Neural crest cell (in vitro differentiated cells): ENCODE results near the gene MCF2. TPM values are rescaled to one million over a fixed set of nuclear protein-coding genes. Genes with fewer than 3 reads are reported as not detected.

Experiments used
- DNase-seq: peaks from one replicate; pipeline ENCODE4 v3.0.0; 2021; ENCODE audit warnings: low read depth, mixed read lengths, low spot score
- H3K27ac Mint-ChIP-seq: one replicate; pipeline ENCODE4 v1.8.0; 2021; ENCODE audit warnings: mild to moderate bottlenecking, mixed read lengths; ENCODE audit not compliant: unreplicated experiment
- H3K27me3 Mint-ChIP-seq: 2 replicates; pipeline ENCODE4 v1.8.0; 2021; ENCODE audit warnings: low read depth, mild to moderate bottlenecking, mixed read lengths
- H3K36me3 Mint-ChIP-seq: 2 replicates; pipeline ENCODE4 v1.8.0; 2021; ENCODE audit warnings: low read depth, mild to moderate bottlenecking, mixed read lengths
- H3K4me1 Mint-ChIP-seq: 2 replicates; pipeline ENCODE4 v1.8.0; 2021; ENCODE audit warnings: mixed read lengths
- H3K4me3 Mint-ChIP-seq: one replicate; pipeline ENCODE4 v1.8.0; 2021; ENCODE audit warnings: mild to moderate bottlenecking, mixed read lengths
- H3K9me3 Mint-ChIP-seq: 2 replicates; pipeline ENCODE4 v1.8.0; 2021; ENCODE audit warnings: mixed read lengths
- total RNA-seq: library from RNA; stranded (reverse); gene quantifications from 2 replicates; pipeline ENCODE4 v1.2.1, GENCODE V29; 2021
- TF ChIP-seq, protein P1 (sequence below): fragments of 200-600 bp; sonication (generic); conservative IDR thresholded peaks from 2 replicates; pipeline ENCODE4 v1.5.0; 2021; ENCODE audit warnings: antibody characterized with exemption, mild to moderate bottlenecking

MCF2 gene
- total RNA-seq, 1 donor from 2014 or later: 0.23 TPM

GRCh38 chrX:139542652-139543051, 165.3 kb downstream of the MCF2 start:
- Mint-ChIP-seq H3K4me3 (no peak overlapping the region), H3K27me3 (no peaks in the 10 kb centered on the region), H3K27ac (no peak overlapping the region), H3K36me3 (no peaks in the 10 kb centered on the region), H3K9me3 (peaks cover 2% of the 10 kb centered on the region), H3K4me1 (no peaks in the 10 kb centered on the region)
- DNase-seq: no peak
- TF ChIP-seq, protein P1, sequence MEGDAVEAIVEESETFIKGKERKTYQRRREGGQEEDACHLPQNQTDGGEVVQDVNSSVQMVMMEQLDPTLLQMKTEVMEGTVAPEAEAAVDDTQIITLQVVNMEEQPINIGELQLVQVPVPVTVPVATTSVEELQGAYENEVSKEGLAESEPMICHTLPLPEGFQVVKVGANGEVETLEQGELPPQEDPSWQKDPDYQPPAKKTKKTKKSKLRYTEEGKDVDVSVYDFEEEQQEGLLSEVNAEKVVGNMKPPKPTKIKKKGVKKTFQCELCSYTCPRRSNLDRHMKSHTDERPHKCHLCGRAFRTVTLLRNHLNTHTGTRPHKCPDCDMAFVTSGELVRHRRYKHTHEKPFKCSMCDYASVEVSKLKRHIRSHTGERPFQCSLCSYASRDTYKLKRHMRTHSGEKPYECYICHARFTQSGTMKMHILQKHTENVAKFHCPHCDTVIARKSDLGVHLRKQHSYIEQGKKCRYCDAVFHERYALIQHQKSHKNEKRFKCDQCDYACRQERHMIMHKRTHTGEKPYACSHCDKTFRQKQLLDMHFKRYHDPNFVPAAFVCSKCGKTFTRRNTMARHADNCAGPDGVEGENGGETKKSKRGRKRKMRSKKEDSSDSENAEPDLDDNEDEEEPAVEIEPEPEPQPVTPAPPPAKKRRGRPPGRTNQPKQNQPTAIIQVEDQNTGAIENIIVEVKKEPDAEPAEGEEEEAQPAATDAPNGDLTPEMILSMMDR: no peak

DNA sequence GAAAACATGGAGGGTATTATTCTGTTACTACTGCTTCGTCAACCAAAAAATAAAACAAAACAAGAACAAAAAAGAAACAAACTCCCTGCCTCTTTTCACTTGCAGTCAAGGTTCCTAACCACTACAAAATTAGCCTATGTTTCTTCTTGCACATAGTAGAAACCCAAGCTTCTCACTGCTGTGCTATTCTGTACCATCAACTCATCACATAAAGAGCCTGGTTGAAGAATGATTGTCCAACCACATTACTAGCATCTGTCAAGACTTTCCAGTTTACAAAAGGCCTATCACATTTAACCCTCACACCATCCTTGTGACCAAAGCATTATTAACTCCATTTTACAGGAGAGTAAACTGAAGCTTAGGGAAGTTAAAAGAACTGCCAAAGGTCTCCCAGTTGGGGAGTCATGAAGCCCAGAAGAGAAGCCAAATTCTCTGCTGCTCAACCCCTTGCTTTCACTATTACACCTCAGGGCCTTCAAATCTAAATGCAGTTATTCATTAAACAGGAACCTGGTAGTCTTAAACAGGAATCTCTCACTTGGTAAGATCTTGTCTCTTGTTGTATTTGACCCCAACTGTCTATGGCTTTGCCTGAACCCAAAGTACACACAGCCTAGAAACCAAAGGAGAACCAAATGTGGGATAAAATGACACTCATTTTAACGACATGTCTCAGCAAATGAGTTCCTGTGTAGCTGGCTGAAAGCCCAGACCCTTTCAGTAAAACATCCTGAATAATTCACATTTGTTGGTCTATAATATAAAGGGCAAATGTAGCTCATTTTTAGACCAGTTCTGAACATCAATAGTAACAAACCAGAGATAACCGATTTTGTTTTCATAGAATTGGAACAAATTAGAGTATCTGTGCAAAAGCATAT, 168.8 kb downstream of the MCF2 start:
- Mint-ChIP-seq H3K27me3 (peaks cover 3% of the 10 kb centered on the region), H3K27ac (no peak overlapping the region), H3K36me3 (no peaks in the 10 kb centered on the region)

GRCh38 chrX:139533444-139533843, 174.5 kb downstream of the MCF2 start:
- H3K27ac Mint-ChIP-seq: no peak overlapping the region
- H3K9me3 Mint-ChIP-seq: no peaks in the 10 kb centered on the region
- no peaks in the 10 kb centered on the region for H3K36me3 Mint-ChIP-seq
- H3K4me3 Mint-ChIP-seq: no peak overlapping the region
- no peaks in the 10 kb centered on the region for H3K4me1 Mint-ChIP-seq
- H3K27me3 Mint-ChIP-seq: peaks cover 3% of the 10 kb centered on the region
- TF ChIP-seq, protein P1: no peak
- DNase-seq: no peak

More for the DNA sequence above, 168.8 kb downstream of the MCF2 start:
- TF ChIP-seq, protein P1: no peak
- H3K4me1 Mint-ChIP-seq: no peaks in the 10 kb centered on the region
- no peak overlapping the region for H3K4me3 Mint-ChIP-seq
- H3K9me3 Mint-ChIP-seq: no peaks in the 10 kb centered on the region
- no peak for DNase-seq

GRCh38 chrX:139532834-139533233, 175.1 kb downstream of the MCF2 start:
- H3K36me3 Mint-ChIP-seq: no peaks in the 10 kb centered on the region

More at GRCh38 chrX:139532834-139533233, 175.1 kb downstream of the MCF2 start:
- H3K9me3 Mint-ChIP-seq: no peaks in the 10 kb centered on the region
- no peaks in the 10 kb centered on the region for H3K4me1 Mint-ChIP-seq
- H3K27me3 Mint-ChIP-seq: peaks cover 3% of the 10 kb centered on the region
- no peak overlapping the region for H3K4me3 Mint-ChIP-seq
- no peak for DNase-seq
- TF ChIP-seq, protein P1: no peak
- H3K27ac Mint-ChIP-seq: peak overlapping the region; percentile 2

Other genes starting within 250 kb of the MCF2 start
- not detected in 2 replicates for gene F9, start 177.4 kb downstream of the MCF2 start, total RNA-seq
- gene ATP11C, start 224.9 kb upstream of the MCF2 start, total RNA-seq: 26.4 and 30.6 TPM in 2 replicates